HG03521 (cell line): ENCODE measurements around the gene HKDC1.
"Not testable (repeated sequence)": the region's sequence is repeated elsewhere in the genome, so short reads cannot be mapped to it uniquely, and the experiment has no call there.

Experiments used
- ATAC-seq: cut with Tn5 transposase; IDR thresholded peaks from one replicate; pipeline ENCODE4 v1.9.1; 2021; ENCODE audit warnings: mild to moderate bottlenecking, moderate library complexity; ENCODE audit not compliant: unreplicated experiment

HKDC1 gene

GRCh38 chr10:69242040-69242851 lies 22.1 kb downstream of the HKDC1 start:
- no peak for ATAC-seq

- ATAC-seq, result no peak
These were observed 22.7 kb downstream of the HKDC1 start for GRCh38 chr10:69242852-69243212.

GRCh38 chr10:69243817-69244216 lies 23.7 kb downstream of the HKDC1 start:
- ATAC-seq, result no peak

GRCh38 chr10:69246036-69246435 lies 25.9 kb downstream of the HKDC1 start:
- no peak for ATAC-seq

GRCh38 chr10:69246581-69247312 lies 26.6 kb downstream of the HKDC1 start:
- no peak for ATAC-seq

GRCh38 chr10:69247313-69247710 lies 27.2 kb downstream of the HKDC1 start:
- no peak for ATAC-seq

- no peak for ATAC-seq
These were observed 28.1 kb downstream of the HKDC1 start for GRCh38 chr10:69248117-69248730.

GRCh38 chr10:69250041-69250440 lies 29.9 kb downstream of the HKDC1 start:
- ATAC-seq, result no peak

- ATAC-seq, result not testable (repeated sequence)
These were observed 31.3 kb downstream of the HKDC1 start for GRCh38 chr10:69251417-69251816.

- no peak for ATAC-seq
These were observed 33.0 kb downstream of the HKDC1 start for GRCh38 chr10:69253171-69253570.

GRCh38 chr10:69254877-69255276 lies 34.7 kb downstream of the HKDC1 start:
- ATAC-seq, result no peak

GRCh38 chr10:69259547-69260243 lies 39.6 kb downstream of the HKDC1 start:
- ATAC-seq, result no peak

- no peak for ATAC-seq
These were observed 41.1 kb downstream of the HKDC1 start for GRCh38 chr10:69261184-69261583.

- no peak for ATAC-seq
These were observed 42.2 kb downstream of the HKDC1 start for GRCh38 chr10:69262292-69262751.

GRCh38 chr10:69265521-69265920 lies 45.4 kb downstream of the HKDC1 start:
- ATAC-seq, result no peak

- ATAC-seq, result no peak
These were observed 48.8 kb downstream of the HKDC1 start for GRCh38 chr10:69268761-69269416.

GRCh38 chr10:69269761-69270160 lies 49.6 kb downstream of the HKDC1 start:
- ATAC-seq, result no peak

GRCh38 chr10:69270990-69271389 lies 50.9 kb downstream of the HKDC1 start:
- ATAC-seq, result no peak

- no peak for ATAC-seq
These were observed 52.5 kb downstream of the HKDC1 start for GRCh38 chr10:69272624-69273023.

GRCh38 chr10:69275444-69275843 lies 55.3 kb downstream of the HKDC1 start:
- ATAC-seq, result no peak

GRCh38 chr10:69276503-69276902 lies 56.4 kb downstream of the HKDC1 start:
- ATAC-seq, result no peak
